HG02798 (cell line): ENCODE results near the gene CAMK2N2.
"Not testable (repeated sequence)": the region's sequence is repeated elsewhere in the genome, so short reads cannot be mapped to it uniquely, and the experiment has no call there.

ENCODE experiments used
- ATAC-seq: cut with Tn5 transposase; IDR thresholded peaks from one replicate; pipeline ENCODE4 v1.9.1; 2021; ENCODE audit warnings: mild to moderate bottlenecking; ENCODE audit not compliant: unreplicated experiment, poor library complexity

Gene CAMK2N2

DNA sequence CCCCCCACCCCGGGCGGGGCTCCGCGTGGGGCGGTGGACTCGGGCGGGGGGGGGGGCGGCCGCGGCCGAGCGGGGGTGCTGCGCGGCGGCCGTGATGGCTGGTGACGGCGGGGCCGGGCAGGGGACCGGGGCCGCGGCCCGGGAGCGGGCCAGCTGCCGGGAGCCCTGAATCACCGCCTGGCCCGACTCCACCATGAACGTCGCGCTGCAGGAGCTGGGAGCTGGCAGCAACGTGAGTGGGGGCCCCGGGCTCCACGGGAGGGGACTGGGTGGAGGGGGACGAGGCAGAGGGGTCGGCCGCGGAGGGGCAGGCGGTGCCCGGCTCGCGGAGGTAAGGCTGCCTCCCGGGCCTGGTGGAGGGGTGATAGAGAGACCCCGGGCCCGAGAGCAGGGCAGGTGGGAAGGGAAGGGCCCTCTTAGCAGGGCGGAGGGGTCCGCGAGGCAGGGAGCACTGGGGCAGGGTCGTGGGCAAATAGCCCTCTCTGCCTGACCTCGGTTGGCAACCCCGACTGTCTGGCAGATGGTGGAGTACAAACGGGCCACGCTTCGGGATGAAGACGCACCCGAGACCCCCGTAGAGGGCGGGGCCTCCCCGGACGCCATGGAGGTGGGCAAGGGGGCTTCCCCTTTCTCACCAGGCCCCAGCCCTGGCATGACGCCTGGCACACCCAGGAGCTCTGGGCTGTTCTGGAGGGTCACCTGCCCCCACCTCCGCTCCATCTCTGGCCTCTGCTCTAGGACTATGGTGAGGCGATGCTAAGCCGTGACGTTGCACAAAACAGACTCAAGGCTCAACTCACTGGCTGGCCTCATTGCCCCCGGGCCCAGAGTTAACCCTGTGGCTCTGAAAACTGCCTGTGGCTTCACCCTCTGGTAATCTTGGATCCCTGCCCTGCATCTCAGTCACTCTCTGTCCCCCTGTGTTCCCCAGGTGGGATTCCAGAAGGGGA, 14.9 kb upstream of the CAMK2N2 start, which contains the start of gene ECE2:
Gene ECE2 (plus strand): TSS at position 62 of the 950 bp plus-strand sequence. CDS start 132 bp downstream, at position 194.
- no peak for ATAC-seq

DNA sequence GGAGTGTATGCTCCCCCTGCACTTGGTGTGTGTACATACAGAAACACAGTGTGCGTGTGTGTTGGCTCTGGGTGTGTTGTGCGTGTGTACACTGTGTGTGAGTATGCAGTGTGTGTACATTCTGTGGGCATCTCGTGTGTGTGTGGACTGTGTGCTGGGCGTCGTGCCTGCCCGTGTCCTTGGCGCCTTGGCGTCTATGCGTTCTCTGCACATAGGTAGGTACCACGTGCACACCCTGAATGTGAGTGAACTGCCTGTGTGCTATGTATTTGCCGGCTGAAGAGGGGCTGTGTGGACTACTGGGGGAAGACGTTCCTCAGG, 14.0 kb upstream of the CAMK2N2 start:
- ATAC-seq: no peak

DNA sequence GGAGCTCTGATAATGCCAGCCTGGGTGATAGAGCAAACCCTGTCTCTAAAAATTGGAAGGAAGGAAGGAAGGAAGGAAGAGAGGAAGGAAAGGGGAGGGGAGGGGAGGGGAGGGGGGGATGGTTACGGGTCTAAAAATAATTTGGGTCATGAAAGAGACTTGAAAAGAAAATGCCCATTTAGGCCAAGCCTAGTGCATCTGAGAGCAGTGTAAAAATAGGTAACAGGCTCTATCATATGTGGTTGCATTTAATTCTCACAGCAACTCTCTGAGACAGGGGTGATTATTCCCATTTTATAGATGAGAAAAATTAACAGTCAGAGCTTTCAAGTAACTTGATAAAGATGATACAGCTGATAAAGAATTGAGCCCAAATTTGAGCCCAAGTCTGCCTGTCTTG, 10.9 kb upstream of the CAMK2N2 start:
- no peak for ATAC-seq

DNA sequence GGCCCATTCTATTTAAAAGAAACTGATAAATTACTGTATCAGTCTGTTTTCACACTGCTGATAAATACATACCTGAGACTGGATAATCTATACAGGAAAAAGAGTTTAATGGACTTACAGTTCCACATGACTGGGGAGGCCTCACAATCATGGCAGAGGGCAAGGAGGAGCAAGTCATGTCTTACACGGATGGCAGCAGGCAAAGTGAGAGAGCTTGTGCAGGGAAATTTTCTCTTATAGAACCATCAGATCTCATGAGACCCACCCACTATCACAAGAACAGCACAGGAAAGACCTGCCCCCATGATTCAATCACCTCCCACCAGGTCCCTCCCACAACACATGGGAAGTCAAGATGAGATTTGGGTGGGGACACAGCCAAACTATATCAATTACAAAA, 5.9 kb upstream of the CAMK2N2 start:
- ATAC-seq: not testable (repeated sequence)

DNA sequence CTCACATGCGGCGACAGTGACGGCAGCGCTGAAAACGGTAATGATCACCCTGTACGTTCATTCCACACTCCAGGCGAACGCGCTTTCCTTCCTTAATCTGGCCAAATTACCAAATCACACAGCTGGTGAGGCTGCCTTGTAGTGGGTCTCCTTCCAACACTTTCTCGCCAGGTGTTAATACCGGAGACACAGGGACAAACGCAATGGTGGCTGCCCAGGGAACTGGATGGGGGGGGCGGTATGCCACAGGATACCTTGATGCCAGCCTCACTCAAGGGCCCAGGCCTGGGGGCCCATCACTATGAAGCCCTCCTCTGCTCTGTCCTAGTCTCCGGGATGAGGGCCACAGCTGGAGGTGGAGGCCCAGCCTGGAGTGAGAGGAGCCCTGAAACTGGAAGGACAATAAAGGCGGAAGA, 1.4 kb upstream of the CAMK2N2 start:
- no peak for ATAC-seq

DNA sequence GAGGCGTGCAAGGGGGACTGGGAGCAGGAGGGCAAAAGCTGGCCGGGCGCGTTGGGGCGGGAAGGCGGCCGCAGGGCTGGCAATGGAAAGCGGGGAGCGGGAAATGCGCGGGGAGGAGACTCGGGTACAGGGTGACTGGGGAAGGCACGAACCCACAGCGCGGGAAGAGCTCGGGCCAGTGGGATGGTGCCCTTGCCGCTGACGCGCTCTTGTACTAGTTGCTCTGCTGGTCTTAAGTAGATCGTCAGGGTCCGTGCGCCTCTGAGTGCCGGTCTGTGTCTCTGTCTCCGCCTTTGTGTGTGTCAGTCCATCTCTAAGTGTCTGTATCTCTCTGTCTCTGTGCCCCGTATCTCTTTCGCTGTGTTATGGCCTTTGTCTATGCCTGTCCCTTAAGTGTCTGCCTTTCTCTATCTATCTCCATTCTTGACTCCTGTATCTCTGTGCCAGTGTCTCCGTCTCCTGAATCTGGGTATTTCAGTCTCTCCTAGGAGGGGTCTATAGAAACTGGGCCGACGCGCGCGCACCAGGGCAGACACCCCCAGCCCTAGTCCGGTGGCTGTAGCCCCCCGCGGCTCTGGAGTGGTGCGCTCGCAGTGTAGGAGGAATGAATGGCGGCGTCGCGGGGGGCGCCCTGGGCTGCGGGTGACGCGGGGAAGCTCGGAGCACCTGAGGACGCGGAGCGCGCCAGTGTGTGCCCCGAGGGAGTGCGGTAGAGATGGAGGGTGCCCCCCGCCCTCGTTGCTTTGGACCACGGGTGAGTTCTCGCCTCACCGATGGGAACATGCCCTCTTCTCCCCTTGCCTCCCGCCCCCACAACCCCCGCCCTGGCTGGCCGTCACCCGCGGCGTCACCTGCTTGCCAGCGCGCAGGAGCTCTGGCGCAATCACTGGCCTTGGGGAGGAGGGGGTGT, 756 bp upstream of the CAMK2N2 start:
- ATAC-seq: no peak

DNA sequence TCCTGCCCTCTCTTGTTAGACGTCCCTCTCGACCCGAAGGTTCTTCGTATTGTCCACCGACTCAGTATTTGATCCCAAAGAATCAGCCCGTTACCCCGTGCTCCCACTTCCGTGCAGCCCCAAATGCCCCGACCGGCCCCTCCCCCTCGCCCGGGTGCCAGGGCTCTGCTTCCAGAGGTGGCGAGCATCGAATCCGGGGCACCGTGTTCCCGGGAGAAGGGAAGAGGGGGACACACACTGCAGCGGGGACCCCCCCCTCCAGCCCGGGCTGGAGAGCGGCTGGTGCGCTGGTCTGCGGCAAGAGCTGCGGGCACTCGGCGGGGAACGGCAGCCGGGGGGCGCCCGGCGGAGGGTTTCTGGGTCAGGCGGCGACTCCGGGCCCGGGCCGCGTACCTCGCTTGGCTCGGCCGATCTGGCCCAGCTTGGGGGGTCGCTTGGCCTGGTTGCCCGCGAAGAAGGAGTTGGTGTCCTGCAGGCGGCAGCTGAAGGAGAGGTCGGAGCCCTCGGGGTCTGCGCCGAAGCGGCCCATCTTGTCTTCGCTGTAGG, 556 bp downstream of the CAMK2N2 start:
- no peak for ATAC-seq

DNA sequence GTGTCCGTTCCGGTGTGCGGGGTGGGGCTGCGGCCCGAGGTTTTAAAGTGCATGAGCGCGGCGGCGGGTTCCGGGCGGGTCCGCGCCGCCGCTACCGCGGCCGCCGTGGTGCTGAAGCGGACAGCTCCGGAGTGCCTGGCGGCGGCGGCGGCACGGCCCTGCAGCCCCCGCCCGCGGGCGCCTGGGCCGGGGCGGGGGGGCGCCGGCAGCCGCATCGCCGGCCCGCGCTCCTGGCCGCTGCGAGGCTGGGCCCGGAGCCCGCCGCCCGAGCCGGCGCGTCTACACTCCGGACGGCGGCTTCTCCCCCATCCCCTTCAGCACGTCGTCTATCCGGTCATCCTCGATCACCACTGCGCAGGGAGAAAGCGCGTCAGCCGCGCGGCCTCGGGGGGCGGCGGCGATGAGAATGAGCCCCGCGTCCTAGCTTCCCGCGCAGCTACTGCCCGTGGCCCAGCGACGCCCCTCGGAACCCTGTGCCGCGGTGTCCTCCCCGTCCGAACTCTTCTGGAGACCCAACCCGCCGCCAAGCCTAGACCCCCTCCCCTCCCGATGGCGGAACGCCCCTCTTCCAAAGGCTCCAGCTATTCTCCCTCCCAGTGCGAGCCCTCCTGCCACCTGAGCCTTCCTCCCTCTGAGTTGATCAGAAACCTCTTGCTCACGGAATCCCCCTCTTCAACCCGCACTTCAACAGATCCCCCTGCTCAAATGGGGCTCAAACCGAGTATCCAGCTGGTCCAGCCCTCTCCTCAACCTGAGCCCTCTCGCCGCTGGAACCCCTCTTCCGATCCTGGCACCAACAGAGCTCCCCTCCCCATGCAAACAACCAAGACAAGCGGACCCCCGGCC, 1.3 kb downstream of the CAMK2N2 start:
- no peak for ATAC-seq

DNA sequence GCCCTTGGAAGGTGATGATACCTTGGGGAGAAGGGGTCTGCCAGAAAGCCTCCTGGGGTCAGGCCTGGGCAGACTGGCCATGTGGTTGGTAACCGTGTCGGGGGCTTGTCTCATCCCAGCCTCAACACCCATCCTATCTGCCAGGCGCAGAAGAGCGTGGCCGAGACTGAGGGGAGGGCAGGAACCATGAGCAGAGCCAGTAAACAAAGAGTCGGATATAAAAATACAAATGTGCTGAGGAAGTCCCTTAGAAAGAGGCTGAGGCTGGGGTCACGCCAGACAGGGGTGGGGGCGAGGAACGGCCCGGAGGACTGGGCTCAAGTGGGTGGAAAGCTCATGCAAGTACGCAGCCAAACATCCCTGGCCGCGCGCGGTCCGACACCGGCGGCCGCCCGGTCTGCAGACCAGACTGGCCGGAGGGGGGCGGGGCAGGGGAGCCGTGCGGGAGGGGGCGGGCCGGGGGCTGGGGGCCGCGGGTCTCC, 1.9 kb downstream of the CAMK2N2 start:
- ATAC-seq: no peak

DNA sequence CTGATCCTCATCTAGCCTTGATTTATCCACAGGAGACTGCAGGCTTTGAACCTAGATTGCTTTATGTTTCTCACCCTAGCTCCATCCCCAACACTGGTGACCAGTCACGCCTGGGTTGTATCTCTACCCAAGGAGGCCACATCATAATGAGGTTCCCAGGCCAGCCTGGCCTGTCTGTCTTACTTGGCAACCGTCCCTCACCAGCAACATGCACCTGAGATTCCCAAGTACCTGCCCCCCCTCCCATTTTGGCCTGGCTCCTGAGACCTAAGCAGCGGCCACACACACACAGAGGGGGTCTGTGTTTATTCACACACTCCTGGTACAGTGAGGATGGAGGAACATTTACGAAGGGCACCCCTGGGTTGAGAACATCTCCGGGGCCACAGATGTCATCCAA, 2.4 kb downstream of the CAMK2N2 start:
- ATAC-seq: no peak

DNA sequence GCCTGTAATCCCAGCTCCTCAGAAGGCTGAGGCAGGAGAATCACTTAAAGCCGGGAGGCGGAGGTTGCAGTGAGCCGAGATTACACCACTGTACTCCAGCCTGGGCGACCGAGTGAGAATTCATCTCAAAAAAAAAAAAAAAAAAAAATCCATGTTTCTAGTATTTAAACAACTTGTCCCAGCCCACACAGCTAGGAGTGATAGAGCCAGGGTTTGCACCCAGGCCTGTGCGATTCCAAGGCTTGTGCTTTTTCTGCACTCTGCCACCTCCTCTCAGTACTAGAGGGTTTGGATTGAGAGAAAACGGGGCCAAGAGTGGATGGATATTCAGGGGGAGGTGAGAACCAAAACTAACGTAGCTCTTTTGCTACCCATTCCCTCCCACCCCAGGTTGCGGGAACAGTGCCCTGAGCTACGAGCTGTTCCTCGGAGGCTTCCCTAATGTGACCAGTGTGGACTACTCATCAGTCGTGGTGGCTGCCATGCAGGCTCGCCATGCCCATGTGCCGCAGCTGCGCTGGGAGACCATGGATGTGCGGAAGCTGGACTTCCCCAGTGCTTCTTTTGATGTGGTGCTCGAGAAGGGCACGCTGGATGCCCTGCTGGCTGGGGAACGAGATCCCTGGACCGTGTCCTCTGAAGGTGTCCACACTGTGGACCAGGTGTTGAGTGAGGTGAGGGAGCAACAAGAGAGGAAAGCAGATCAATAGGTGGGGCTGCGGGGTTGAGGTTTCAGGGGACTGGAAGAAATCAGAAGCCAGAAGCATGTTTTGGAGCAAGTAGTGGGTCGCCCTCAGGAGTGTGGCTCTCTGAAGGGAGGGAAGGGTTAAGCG, 4.1 kb downstream of the CAMK2N2 start:
- ATAC-seq: no peak

DNA sequence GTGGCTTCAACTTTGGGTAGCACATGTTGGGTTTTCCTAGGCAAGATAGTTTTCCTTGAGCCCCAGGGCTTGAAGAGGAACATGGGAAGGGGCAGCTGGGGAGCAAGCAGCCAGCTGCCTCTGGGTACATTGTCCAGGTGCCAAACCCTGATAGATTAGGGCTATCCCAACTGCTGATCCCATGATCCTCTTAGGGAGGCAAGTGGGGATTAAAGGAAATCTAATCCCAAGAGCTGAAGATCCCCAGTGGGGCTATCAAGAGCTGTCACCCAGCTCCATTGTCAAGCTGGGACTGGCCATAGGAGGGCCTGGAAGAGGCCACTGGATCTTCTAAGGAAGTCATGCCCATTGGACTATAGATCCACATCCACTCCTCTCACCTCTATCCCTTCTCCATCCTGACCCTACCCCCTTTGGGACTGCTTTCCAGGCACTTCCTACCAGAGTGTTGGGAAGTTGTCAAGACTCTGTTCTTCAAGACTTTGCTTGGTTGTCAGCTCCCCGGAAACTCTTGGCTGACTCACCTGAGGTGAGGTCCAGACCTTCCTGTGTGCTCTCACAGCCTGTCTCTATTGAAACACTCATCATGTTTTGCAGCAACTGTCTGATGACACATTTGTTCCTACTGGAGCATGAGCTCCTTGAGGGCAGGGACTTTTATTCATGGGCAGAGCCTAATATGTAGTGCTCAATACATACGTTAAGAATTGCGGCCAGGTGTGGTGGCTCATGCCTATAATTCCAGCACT, 5.9 kb downstream of the CAMK2N2 start:
- no peak for ATAC-seq

DNA sequence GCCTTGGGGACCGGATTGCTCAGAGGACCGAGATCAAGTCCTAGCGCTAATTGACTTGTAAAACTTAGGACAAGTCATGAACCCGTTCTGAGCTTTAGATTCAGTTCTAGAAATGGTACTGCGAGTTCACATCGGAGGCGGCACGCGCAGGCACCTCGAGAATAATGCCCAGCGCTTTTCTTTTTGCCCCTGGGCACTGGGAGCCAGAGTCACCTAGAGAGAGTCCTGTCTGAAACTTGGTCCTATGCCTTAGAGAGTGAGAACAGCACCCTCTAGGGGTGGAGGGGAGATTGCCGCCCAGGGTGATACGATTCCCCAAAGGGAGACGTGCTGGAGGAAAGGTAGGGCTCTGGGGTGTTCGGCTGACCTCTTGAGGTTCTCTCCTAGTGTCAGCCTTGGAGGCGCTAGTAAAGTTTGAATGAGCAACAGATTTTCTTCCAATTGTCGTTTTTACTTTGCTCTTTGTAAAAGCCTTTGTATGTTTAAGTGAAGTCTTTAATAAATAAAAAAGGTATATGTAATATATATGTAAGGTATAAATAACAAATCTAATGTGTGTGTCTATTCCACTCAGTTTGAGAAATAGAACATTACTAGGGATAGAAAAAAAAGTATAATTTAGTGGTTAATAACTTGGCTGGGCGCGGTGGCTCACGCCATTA, 11.1 kb downstream of the CAMK2N2 start:
- peak; percentile 68 for ATAC-seq

DNA sequence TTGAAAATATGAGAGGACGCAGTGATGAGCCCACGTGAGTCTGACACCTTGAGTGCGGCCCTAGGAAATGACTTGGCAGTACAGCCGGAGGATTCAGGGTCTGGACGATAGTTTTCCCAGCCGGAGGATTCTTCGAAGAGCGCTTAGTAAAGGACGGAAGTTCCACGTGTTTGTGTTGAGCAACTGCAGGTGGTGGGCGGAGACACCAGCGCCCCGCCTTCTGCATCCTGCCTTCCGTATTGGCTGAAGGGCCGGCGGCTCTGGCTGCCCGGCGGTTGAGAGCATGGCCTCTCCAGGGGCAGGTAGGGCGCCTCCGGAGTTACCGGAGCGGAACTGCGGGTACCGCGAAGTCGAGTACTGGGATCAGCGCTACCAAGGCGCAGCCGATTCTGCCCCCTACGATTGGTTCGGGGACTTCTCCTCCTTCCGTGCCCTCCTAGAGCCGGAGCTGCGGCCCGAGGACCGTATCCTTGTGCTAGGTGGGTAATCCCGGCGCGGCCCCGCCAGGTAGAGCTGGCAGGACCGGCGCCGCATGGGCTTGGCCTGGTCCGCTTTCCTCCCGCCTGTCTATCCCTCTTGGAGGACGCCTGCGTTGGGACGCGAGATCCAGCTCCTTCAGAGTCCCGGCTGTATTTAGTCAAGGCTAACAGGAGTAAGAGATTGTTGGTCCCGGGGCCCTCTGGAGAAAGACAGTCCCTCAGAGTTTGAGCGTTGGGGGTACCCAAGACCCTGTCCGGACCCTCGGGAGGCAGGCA, 11.8 kb downstream of the CAMK2N2 start, which contains the start of gene EEF1AKMT4:
Gene EEF1AKMT4 (plus strand): TSS at position 261 of the 755 bp plus-strand sequence. CDS start 23 bp downstream, at position 284.
- ATAC-seq: peak; percentile 94

DNA sequence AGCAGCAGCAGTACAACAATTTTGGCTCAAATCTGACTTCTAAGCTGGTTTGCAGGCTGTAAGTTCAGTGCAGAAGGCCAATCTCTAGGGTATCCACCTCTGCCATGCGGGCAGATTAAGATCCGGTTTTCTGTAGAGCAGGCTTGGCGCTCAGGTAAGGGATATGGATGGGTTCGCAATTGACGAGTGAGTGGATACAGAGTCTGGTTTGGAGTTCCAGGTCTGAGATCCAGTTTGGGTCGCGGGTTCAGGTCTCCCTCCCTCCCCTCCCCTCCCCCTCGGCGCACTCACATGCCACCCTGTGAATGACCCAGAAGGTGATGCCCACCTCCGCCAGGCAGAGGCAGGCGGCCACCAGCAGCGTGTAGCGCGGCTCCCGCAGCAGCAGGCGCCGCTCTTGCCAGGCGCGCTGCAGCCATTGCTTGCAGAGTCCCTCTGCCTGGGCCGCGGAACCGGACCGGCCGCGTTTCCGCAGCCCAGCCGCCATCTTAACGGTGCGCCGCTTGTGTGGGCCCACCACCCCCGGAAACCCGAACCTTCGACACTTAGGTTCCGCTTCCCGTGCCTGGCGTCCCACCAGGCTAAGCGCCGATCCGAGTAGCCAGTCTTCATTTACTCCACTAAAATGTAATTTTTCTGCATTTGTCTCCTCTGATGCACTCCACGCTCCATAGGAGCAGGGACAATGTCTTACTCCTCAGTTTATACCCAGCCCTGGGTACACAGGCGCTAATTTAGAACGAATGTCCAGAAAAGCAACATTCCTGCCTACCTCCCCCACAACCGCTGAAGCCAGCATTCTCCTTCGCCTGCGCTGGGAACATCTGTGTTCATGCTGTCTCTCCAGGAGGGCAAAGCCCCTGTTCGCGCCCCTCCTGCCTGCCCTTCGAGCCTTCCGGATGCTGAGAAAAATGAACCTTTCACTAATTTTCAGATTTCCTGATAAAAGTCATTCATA, 12.6 kb downstream of the CAMK2N2 start, which contains the start of gene ALG3:
Gene ALG3 (minus strand): TSS at position 509 of the 958 bp plus-strand sequence. CDS start 22 bp downstream, at position 487.
- peak; percentile 57 for ATAC-seq

DNA sequence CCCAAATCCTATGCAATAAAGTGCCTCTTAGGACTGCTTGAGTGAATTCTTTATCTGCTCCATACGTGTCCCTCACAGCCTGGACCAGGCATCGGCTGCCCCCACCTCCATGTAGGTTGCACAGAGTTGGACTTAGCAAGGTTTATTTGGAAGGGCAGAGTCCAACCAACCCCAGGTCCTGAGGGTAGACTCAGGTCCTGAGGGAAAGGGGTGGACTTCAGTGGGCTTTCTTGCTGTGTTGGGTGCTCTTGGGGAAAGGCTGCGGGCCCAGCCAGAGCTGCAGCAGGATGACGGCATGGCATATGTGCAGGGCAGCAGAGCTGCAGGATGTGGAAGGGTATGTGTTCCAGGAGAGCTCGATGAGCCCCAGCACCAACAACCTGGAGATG, 19.1 kb downstream of the CAMK2N2 start:
- ATAC-seq: no peak
